ENCODE data around the gene ZMIZ1.

ZMIZ1 gene

DNA sequence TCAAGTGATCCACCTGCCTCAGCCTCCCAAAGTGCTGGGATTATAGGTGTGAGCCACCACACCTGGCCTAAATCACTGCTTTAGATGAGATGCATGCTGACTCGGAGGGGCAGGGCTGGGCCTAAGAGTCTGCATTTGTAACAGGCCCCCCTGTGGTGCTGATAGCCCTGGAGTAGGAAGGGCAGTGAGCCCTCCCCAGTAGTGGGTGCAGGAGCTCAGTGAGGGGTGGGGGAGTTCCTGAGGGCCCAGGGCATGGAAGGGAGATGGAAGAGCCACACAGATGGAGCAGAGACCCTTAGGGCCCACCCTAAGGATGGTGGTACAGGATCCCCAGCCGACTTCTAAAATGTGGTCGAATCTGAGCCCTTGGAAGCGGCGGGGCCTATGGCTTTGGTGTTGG is 146.8 kb downstream of the ZMIZ1 start:
- no peak overlapping the region for H3K9ac ChIP-seq (ENCODE audit: low read depth in 1 of 2, low read length in 2 of 2)
- no peaks in the 10 kb centered on the region for H3K9me3 ChIP-seq (ENCODE audit: control insufficient read depth in 1 of 2, low read length in 2 of 2)
- no peak overlapping the region for H3K27ac ChIP-seq (ENCODE audit: low read depth, low read length)
- H3K4me3 ChIP-seq (ENCODE audit: low read depth in 1 of 2, low read length in 2 of 2): no peak overlapping the region
- H3K4me1 ChIP-seq (ENCODE audit: control insufficient read depth in 1 of 2, insufficient read depth in 2 of 2, low read length in 2 of 2): peaks cover 3 to 7% of the 10 kb centered on the region in 2 donors
- H3K27me3 ChIP-seq (ENCODE audit: control insufficient read depth in 1 of 2, insufficient read depth in 2 of 2, low read length in 2 of 2): no peaks in the 10 kb centered on the region
- H3K36me3 ChIP-seq (ENCODE audit: control insufficient read depth in 1 of 2, insufficient read depth in 2 of 2, low read length in 2 of 2): peaks cover 37 to 72% of the 10 kb centered on the region in 2 donors

DNA sequence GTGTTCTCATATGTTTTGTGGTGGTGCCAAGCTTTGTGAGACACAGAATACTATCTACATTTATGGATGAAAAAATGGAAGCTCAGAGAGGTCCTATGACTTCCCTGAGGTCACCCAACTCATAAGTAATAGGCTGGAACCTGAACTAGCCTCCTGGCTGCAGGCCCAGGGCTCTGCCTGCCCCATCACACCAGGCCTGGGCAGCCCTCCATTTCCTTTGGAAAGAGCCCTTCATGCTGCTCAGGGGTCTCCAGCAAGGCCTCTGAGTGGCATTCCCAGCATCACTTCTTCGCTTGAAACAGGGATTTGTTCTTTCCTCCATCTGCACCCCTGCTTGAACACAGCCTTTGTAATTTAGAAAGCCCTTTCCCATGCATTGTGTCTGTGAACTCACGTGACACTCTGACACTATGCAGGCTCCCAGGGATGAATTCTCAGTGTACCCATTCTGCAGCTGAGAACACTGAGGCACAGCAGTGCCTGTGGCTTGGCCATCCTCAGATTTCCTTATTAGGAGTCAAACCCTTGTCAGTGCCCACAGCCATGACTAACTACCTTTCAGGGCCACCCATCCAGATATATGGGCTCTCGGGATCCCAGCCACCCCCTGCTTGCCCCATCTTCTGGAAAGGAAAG is 150.7 kb downstream of the ZMIZ1 start:
- peaks cover 21 to 31% of the 10 kb centered on the region in 2 donors for H3K4me1 ChIP-seq (ENCODE audit: control insufficient read depth in 1 of 2, insufficient read depth in 2 of 2, low read length in 2 of 2)
- H3K36me3 ChIP-seq (ENCODE audit: control insufficient read depth in 1 of 2, insufficient read depth in 2 of 2, low read length in 2 of 2): peaks cover 36 to 51% of the 10 kb centered on the region in 2 donors
- no peaks in the 10 kb centered on the region for H3K9me3 ChIP-seq (ENCODE audit: control insufficient read depth in 1 of 2, low read length in 2 of 2)
- H3K4me3 ChIP-seq (ENCODE audit: low read depth in 1 of 2, low read length in 2 of 2): no peak overlapping the region
- no peaks in the 10 kb centered on the region for H3K27me3 ChIP-seq (ENCODE audit: control insufficient read depth in 1 of 2, insufficient read depth in 2 of 2, low read length in 2 of 2)
- no peak overlapping the region for H3K27ac ChIP-seq (ENCODE audit: low read depth, low read length)
- H3K9ac ChIP-seq (ENCODE audit: low read depth in 1 of 2, low read length in 2 of 2): no peak overlapping the region

DNA sequence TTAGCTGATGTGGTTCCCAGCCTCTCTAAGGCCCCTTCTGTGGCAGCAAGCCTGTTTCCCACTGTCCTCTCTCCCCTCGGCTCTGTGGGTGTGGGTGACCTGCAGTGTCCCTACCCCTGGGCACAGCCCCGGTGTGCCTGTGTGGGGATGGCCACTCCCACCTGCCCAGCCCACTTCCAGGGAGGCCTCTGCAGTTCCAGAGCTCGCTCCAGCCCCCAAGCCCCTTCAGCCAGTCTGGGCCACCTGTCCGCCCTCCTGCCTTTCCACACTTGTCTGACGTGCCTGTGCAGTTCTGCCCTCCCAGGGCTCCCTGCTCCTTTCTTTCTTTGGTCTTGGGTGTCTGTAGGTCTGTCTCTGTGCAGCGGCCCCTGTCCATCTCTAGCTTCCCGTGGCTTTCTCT is 151.5 kb downstream of the ZMIZ1 start:
- Histone ChIP-seq H3K27me3 (ENCODE audit: control insufficient read depth in 1 of 2, insufficient read depth in 2 of 2, low read length in 2 of 2) (no peaks in the 10 kb centered on the region), H3K9ac (ENCODE audit: low read depth in 1 of 2, low read length in 2 of 2) (no peak overlapping the region), H3K4me1 (ENCODE audit: control insufficient read depth in 1 of 2, insufficient read depth in 2 of 2, low read length in 2 of 2) (peaks cover 21 to 31% of the 10 kb centered on the region in 2 donors), H3K4me3 (ENCODE audit: low read depth in 1 of 2, low read length in 2 of 2) (no peak overlapping the region), H3K9me3 (ENCODE audit: control insufficient read depth in 1 of 2, low read length in 2 of 2) (no peaks in the 10 kb centered on the region), H3K36me3 (ENCODE audit: control insufficient read depth in 1 of 2, insufficient read depth in 2 of 2, low read length in 2 of 2) (peaks cover 32 to 49% of the 10 kb centered on the region in 2 donors), H3K27ac (ENCODE audit: low read depth, low read length) (no peak overlapping the region)

DNA sequence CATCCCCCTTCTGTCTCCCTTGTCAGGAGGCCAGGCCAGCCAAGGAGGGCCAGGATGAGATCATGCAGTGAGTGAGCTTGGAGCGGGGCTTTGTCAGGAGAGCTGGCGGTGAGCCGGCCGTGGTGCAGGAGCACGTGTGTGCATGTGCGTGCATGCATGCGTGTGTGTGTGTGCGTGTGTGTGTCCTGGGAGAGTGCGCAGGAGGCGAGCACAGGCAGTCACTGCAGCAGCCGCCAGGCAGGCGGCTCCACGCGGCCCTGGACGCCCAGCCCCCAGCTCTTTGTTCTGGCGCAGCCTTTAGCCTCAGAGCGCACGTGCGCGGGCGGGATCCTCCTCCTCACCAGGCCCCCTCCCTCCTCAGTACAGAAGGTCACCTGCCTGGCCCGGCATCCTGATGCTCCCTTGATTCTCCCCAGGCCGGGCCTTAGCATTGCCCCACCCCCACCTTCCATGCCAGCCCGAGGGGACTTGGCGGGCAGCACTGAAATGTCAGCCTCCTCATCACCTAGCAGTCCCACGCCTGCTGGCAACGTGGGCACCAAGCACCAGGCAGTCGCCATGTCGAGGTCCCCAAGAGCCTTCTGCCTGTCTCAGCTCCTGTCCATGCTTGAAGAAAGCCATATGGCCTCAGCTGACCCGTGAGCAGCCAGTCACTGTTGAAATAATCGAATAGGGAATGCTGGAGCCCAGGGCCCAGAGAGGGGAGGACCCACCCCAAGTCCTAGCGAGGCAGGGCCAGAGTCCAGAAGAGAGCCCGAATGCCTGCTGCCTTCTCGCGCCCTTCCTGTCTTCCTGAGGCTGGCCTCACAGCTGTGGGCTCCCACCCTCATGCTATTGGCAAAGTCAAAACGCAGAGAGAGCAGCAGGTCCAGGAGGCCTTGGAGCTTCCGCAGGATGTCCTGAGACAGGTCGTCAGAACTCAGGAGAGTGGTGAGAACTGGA is 152.6 kb downstream of the ZMIZ1 start:
- peak overlapping the region in 1 of 2 donors; percentile 26 for H3K4me3 ChIP-seq (ENCODE audit: low read depth in 1 of 2, low read length in 2 of 2)
- H3K9ac ChIP-seq (ENCODE audit: low read depth in 1 of 2, low read length in 2 of 2): no peak overlapping the region
- H3K9me3 ChIP-seq (ENCODE audit: control insufficient read depth in 1 of 2, low read length in 2 of 2): no peaks in the 10 kb centered on the region
- H3K4me1 ChIP-seq (ENCODE audit: control insufficient read depth in 1 of 2, insufficient read depth in 2 of 2, low read length in 2 of 2): peaks cover 21 to 31% of the 10 kb centered on the region in 2 donors
- H3K27me3 ChIP-seq (ENCODE audit: control insufficient read depth in 1 of 2, insufficient read depth in 2 of 2, low read length in 2 of 2): no peaks in the 10 kb centered on the region
- peaks cover 26 to 38% of the 10 kb centered on the region in 2 donors for H3K36me3 ChIP-seq (ENCODE audit: control insufficient read depth in 1 of 2, insufficient read depth in 2 of 2, low read length in 2 of 2)
- peak overlapping the region; percentile 22 for H3K27ac ChIP-seq (ENCODE audit: low read depth, low read length)

DNA sequence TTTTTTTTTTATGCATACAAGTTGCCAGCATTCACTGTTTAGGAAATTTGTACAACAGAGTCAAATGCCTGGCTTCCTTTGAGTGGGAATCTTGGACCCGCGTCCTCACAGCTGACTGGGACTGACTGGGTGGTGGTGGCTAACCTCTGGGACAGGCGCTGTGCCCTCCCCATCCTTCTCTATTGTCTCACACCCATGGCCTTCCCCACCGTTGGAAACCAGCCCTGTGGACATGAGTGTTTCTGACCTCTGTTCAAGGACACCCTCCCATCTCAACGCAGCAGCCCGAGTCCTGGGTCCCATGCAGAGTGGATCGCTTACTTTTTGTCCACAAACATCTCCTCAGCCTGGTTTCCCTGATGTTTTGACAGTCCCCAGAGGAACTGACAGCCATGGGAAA is 153.4 kb downstream of the ZMIZ1 start:
- no peak overlapping the region for H3K4me3 ChIP-seq (ENCODE audit: low read depth in 1 of 2, low read length in 2 of 2)
- peaks cover 29 to 39% of the 10 kb centered on the region in 2 donors for H3K36me3 ChIP-seq (ENCODE audit: control insufficient read depth in 1 of 2, insufficient read depth in 2 of 2, low read length in 2 of 2)
- no peaks in the 10 kb centered on the region for H3K27me3 ChIP-seq (ENCODE audit: control insufficient read depth in 1 of 2, insufficient read depth in 2 of 2, low read length in 2 of 2)
- no peaks in the 10 kb centered on the region for H3K9me3 ChIP-seq (ENCODE audit: control insufficient read depth in 1 of 2, low read length in 2 of 2)
- H3K4me1 ChIP-seq (ENCODE audit: control insufficient read depth in 1 of 2, insufficient read depth in 2 of 2, low read length in 2 of 2): peaks cover 21 to 31% of the 10 kb centered on the region in 2 donors
- no peak overlapping the region for H3K9ac ChIP-seq (ENCODE audit: low read depth in 1 of 2, low read length in 2 of 2)
- H3K27ac ChIP-seq (ENCODE audit: low read depth, low read length): no peak overlapping the region

DNA sequence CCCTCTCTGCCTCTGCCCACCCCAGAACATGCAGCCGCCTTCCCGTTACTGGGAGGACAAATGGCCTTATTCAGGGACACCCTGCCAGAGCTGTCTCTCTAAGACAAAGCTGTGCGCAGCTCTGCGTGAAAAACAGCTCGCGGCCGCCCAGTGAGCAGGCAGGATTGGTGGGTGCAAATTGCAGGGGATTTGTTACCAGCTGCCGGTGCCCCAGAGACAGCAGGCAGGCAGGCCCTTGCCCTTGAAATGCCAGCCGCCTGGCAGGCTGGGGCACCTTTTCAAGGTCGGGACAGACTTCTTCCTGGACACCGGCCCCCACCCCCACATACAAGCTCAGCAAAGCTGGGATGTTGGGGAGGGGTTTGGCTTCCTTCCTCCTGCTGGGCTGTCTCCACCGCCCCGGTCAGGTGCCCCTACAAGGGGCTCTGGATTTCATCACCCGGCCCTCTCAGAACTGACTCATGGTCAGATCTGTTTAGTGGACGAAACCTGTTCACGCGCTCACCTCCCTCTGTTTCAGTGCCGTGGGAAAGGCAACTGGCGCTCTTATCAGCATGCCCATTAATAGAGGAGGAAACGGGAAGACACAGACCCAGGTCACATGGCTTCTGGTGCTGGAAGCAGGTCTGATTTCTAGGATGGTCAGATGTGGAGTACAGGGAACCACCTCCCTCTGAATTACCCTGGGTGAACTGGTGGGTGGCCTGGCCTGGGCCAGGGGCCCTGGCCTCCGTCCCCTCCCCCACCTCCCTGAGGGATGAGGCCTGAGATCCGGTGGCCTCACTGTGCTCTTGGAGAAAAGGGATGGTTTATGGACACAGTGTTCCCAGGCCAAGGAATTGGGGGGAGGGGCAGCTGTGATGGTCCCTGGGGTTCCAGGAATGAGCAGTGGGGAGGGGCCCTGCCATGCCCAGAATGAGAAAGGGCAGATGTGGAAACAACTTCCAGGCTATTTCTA is 154.6 kb downstream of the ZMIZ1 start:
- H3K9me3 ChIP-seq (ENCODE audit: control insufficient read depth in 1 of 2, low read length in 2 of 2): no peaks in the 10 kb centered on the region
- no peak overlapping the region for H3K27ac ChIP-seq (ENCODE audit: low read depth, low read length)
- H3K4me3 ChIP-seq (ENCODE audit: low read depth in 1 of 2, low read length in 2 of 2): no peak overlapping the region

DNA sequence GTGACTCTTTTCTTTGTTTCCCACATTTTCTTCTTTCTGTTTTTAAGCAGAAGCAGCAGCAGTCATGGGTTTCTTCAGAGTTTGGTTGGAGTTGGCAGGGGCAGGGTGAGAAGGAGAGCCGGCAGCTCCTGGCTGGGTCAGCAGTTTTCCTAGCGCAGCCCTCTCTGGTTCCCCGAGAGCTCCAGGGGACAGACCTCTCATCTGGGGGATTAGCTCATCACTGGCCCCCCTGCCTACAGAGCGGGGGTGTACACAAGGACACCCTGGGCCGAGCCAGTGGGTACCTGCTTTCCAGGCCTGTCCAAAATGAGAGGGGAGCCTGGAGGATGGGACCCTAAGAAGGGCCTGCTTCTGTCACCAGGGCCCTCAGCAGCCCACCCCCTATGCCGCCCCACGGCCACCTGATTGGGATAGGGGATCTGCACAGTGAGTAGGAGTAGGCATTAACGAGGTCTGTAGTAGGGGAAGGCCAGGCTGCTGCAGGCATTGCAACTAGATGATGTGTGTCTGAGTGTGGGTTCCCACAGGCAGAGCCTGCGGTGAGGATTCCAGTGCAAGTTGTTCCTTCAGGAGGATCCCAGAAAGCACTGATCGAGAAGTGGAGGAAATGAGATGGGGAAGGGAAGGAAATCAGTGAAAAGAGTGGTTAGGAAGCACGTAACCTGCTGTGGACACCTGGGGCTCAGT is 155.6 kb downstream of the ZMIZ1 start:
- Histone ChIP-seq H3K4me1 (ENCODE audit: control insufficient read depth in 1 of 2, insufficient read depth in 2 of 2, low read length in 2 of 2) (peaks cover 21 to 31% of the 10 kb centered on the region in 2 donors), H3K36me3 (ENCODE audit: control insufficient read depth in 1 of 2, insufficient read depth in 2 of 2, low read length in 2 of 2) (peaks cover 23 to 34% of the 10 kb centered on the region in 2 donors), H3K4me3 (ENCODE audit: low read depth in 1 of 2, low read length in 2 of 2) (no peak overlapping the region), H3K27ac (ENCODE audit: low read depth, low read length) (no peak overlapping the region), H3K27me3 (ENCODE audit: control insufficient read depth in 1 of 2, insufficient read depth in 2 of 2, low read length in 2 of 2) (no peaks in the 10 kb centered on the region), H3K9me3 (ENCODE audit: control insufficient read depth in 1 of 2, low read length in 2 of 2) (no peaks in the 10 kb centered on the region), H3K9ac (ENCODE audit: low read depth in 1 of 2, low read length in 2 of 2) (no peak overlapping the region)

More for the DNA sequence above, 154.6 kb downstream of the ZMIZ1 start:
- H3K4me1 ChIP-seq (ENCODE audit: control insufficient read depth in 1 of 2, insufficient read depth in 2 of 2, low read length in 2 of 2): peaks cover 21 to 31% of the 10 kb centered on the region in 2 donors
- no peaks in the 10 kb centered on the region for H3K27me3 ChIP-seq (ENCODE audit: control insufficient read depth in 1 of 2, insufficient read depth in 2 of 2, low read length in 2 of 2)
- H3K36me3 ChIP-seq (ENCODE audit: control insufficient read depth in 1 of 2, insufficient read depth in 2 of 2, low read length in 2 of 2): peaks cover 26 to 32% of the 10 kb centered on the region in 2 donors
- H3K9ac ChIP-seq (ENCODE audit: low read depth in 1 of 2, low read length in 2 of 2): no peak overlapping the region

DNA sequence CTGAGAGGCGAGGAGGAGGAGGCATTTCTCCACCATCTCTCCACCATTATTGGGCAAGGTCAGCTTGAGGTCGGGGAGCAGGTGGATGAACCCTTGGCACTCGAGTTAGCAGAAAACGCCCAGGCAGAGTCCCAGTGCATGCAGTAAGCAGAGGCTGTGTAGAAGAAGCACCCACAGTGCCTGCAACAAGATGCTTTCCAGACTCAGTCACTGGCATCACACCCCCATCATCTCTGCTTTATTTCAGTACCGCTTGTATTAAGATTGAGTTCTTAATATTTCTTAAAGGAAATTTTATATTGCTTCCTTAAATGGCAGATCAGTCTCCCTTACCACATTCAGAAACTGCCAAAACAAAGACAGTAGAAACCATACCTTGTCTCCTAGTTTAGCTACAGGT is 156.2 kb downstream of the ZMIZ1 start:
- H3K4me1 ChIP-seq (ENCODE audit: control insufficient read depth in 1 of 2, insufficient read depth in 2 of 2, low read length in 2 of 2): peaks cover 21 to 33% of the 10 kb centered on the region in 2 donors
- no peaks in the 10 kb centered on the region for H3K9me3 ChIP-seq (ENCODE audit: control insufficient read depth in 1 of 2, low read length in 2 of 2)
- no peak overlapping the region for H3K27ac ChIP-seq (ENCODE audit: low read depth, low read length)
- no peak overlapping the region for H3K9ac ChIP-seq (ENCODE audit: low read depth in 1 of 2, low read length in 2 of 2)
- no peaks in the 10 kb centered on the region for H3K27me3 ChIP-seq (ENCODE audit: control insufficient read depth in 1 of 2, insufficient read depth in 2 of 2, low read length in 2 of 2)
- H3K36me3 ChIP-seq (ENCODE audit: control insufficient read depth in 1 of 2, insufficient read depth in 2 of 2, low read length in 2 of 2): peaks cover 20 to 35% of the 10 kb centered on the region in 2 donors
- H3K4me3 ChIP-seq (ENCODE audit: low read depth in 1 of 2, low read length in 2 of 2): no peak overlapping the region
